CD4-positive, alpha-beta T cell treated with Interleukin-17A for 1 hour (primary cell): Measurements from ENCODE around the gene BCAN.

ENCODE experiments used
- DNase-seq: peaks from one replicate; pipeline ENCODE4 v3.0.0-alpha.2; 2020

The BCAN gene

GRCh38 chr1:156663178-156663577 is 21.3 kb downstream of the BCAN start:
- no peak for DNase-seq

DNA sequence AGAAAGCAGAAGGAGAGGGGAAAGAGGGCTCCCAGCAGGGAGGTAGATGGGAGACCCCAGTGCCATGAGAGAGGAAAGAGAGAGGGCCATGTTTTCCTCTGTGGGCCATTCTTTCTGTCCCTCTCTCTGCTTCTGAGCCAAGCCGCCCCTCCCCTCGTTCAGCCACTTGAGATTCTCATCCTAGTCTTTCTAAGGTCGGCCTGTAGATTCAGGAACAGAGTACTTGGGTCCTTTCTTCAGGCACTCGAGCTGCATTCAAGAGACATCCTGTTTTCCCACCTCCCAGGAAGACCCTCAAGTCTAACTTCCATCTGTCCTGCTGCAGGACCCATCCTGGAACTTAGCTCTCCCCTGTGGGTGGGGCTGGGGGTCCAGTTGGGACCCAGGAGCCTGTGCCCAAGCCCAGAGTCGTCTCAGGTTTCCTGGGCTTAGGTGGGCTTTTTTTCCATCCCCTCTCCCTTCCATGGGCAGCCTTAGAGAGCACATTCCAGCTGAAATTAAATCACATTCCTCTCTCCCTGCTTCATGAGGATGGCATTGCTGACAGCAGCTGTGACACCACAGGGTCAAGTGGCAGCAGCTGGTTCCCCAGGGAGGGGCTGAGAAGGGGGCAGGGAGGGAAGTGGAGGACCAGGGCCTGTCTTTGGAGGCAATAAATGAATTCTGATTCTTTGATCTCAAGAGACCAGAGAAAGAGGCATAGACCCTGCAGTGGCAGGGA is 22.3 kb downstream of the BCAN start:
- no peak for DNase-seq

DNA sequence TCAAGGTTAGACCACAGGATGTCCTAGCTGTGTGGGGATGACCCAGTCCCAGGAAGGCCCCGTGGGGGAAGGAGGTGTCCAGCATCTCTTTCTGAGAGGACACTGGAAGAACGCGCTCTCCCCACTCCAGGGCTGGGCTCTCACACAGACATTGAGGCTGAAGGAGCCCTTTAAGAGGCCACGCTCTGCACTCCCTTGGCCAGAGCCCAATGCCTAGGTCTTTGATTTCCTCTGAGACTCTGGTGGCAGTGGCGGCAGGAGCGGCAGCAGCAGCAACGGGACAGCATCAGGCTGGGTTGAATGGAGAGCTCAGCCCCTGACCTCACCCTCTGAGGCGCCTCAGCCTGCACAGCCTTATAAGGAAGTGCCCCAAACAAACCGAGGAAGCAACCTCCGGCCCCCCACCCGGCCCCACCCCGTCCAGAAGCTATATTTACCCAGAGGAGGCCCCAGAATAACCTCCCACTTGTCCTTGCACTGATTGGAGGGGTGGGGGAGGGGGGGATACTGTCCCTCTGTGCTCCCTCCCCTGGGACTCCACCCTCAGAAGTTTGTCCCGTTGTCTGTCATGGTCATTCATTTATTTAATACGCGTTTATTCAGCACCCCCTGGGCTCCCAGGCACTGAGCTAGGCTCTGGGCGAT is 23.0 kb downstream of the BCAN start:
- DNase-seq, result no peak

- DNase-seq, result no peak
Observed at GRCh38 chr1:156665539-156665938, 23.6 kb downstream of the BCAN start.

DNA sequence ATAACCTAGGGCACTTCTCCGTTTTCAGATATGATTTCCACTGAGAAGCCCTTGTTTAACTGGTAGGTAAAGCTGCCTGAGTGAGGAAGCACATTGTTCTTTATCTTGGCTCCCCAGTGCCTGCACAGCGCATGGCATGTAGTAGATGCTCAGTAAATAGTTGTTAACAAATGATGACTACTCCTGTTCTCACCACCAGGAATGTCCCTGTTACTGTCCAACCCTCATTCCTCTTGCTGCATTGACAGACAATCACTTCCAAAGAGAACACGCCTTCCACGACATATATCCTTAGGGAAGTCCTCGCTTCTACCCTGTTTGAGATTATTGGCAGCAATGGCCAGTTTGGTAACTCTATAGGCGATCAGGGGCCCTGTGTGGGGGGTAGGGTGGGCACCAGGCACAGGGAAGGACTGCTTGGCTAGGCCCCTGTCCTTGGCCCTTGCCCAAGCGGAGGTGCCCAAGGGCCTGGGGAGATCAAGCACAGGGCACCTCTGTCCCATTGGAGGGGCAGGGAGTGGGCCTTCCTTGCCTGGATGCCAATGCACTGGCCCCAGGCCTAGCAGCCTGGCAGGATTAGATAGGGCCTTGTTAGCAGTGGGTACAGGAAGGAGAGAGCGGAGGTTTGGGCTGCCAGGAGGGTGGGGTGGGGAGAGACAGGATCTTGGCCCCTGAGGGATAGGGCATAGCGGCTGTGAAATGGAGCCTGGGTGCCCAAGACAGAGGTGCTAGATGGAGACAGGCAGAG is 25.1 kb downstream of the BCAN start:
- no peak for DNase-seq

GRCh38 chr1:156667610-156667967 is 25.7 kb downstream of the BCAN start:
- DNase-seq, result no peak

DNA sequence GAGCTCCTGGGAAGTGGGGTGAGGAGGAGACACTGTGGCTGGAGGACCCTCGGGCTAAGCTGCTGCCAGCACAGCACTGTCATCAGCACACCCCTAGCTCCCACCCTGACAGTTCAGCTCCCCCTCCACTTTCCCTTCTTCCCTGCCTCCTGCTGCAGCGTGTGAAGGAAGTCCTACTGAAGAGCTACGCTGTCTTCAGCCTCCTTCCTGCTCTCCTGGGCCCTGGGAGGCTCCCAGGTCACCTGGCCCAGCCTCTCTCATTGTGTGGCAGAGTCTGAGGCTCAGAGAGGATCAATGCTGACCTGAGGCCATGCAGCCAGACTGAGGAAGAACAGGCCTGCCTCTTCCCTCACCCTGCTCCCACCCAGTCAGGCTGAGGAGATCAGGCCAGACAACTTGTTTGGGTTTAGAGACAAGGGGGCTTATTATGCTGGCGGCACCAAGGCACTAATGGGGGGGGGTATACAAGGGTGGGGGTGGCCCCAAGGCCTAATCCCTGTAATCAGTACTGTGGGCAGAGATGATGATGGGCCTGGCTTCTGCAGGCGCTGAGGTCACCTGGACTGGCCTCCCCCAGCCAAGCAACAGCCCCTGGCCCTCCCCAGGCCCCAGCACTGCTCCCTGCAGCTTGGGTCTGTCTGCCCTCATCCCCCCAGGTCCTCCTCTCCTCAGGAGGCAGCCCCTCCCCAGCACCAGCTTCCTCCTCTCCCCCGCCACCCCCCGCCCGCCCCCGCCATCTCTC is 26.2 kb downstream of the BCAN start:
- no peak for DNase-seq

DNA sequence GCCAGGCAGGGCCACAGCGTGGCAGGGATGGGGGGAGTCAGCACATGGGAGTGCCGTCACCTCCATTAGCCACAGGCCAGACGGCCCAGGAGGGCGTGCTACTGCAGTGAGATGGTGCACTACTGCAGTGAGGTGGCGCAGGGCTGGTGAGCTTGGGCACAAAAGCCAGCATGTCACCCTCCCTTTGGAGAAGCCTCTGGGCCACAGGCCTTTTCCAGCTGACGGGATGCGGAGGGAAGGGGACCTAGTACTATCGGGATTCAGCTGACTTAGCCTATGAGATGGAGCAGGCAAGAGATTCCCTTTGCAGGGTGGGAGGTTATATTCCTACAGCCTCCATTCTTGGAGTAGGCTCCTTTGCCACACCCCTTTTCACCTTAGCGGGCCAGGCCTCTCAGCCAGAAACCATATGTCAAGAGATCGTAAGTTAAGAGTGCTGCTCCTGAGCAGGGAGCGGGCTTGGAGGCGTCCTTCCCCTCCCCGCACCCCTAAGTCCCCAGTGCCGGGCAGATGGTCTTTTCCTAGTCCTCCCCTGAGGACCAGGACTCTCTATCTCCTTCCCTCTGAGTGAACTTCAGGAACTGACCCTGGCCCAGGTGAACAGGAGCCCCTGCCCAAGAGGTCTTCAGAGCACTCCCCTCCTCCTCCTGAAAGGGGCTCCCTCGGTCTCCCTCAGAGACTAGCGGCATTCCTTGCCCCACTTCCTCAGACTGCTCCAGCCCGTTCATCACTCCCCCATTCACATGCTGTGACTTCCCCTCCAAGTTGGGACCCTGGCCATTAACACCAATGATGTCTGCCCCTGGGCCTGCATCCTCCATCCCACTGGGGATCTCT is 27.1 kb downstream of the BCAN start:
- DNase-seq, result no peak

DNA sequence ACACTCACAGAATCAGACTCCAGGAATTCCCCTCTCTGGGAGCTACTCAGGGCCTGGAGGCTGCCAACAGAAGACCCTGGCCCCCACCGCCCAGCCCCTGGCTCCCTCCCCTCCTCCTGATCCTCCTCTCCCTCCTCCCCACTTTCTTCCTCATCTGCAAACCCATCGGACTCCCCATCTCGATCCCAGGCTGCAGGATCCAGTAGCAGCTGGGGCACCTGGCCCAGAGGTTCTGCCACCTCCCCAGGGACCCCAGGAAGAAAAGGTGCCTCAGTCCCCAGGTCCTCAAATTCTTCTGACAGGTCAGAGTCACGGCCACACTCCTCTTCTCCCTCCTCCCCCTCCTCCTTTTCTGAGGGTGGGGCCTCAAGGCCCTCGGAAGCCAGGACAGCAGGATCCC is 27.9 kb downstream of the BCAN start:
- DNase-seq, result no peak

GRCh38 chr1:156670359-156670758 is 28.4 kb downstream of the BCAN start:
- DNase-seq, result no peak

DNA sequence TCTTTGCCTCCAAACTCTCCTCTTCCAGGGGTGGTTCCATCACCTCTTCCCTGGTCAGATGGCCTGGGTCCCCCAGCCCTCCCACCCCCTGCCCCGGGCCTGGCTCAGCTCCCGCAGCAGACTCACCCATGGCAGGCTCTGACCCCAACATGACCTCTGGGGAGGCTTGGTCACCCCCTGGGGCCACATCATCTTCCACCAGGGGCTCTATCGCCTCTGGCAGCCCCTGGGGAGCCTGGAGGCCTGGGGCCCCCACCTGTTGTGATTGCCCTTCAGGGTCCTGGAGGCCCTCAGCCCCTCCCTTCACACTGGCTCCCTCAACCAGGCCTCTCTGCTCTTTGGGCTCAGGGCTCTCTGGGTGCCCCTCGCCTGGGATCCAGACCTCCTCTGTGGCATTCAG is 28.9 kb downstream of the BCAN start:
- no peak for DNase-seq

DNA sequence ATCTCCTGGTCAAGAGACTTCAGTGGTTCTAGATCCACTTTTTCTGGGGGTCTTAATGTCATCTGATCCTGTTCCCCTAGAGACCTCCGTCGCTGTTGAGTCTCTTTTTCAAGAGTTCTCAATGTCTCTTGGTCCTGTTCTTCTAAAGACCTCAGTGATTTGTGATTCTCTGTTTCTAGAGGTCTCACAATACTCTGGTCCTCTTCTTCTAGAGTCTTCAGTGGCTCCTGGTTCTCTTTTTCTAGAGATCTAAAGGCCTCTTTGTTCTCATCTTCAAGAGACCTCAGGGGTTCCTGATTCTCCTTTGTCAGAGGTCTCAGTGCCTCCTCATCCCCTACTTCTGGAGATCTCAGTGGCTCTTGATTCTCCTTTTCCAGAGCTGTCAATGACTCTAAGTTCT is 29.9 kb downstream of the BCAN start:
- no peak for DNase-seq

- no peak for DNase-seq
Observed at GRCh38 chr1:156673387-156674121, 31.6 kb downstream of the BCAN start.

DNA sequence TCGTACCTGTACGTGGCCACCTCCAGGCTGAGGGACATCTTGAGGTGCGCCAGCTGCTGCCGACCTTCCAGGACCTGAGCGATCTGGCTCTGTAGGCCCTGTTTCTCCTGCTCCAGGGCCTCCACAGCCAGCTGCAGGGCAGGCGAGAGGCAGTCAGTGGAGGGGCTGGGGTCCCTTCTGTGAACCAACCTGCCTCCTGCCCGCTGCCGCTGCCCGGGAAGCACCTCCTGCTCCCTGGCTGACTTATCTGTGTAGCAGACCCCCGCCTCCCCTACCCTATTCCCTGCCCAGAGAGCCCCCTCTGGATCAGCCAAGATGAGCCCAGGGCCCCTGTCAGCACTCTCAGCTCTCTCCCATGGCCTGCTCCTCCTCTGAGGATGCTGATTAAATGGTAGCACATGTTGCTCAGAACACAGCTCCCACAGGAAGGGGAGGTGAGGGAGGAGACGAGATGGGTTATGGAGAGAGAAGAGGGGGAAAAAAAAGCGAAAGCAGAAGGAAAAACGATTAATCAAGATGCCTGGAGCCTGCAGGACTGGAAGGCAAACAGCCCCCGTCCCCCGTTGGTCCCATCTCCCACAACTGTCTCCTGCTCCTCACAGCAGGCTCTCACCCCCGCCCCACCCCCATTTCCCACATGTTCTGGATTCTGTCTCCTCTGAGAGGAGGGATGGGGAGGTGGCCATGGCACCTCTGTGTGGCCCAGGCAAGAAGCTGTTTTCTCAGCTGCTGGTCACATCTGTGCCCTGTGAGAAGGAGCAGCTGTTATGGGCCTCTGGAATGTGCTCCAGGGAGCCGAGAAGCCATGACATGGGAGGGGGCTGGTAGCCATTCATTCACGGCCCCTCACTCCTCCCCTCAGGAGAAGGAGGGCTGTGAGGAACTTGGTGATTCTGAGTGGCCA is 33.5 kb downstream of the BCAN start:
- DNase-seq, result no peak

- DNase-seq, result no peak
Observed at GRCh38 chr1:156676114-156676819, 34.4 kb downstream of the BCAN start.

DNA sequence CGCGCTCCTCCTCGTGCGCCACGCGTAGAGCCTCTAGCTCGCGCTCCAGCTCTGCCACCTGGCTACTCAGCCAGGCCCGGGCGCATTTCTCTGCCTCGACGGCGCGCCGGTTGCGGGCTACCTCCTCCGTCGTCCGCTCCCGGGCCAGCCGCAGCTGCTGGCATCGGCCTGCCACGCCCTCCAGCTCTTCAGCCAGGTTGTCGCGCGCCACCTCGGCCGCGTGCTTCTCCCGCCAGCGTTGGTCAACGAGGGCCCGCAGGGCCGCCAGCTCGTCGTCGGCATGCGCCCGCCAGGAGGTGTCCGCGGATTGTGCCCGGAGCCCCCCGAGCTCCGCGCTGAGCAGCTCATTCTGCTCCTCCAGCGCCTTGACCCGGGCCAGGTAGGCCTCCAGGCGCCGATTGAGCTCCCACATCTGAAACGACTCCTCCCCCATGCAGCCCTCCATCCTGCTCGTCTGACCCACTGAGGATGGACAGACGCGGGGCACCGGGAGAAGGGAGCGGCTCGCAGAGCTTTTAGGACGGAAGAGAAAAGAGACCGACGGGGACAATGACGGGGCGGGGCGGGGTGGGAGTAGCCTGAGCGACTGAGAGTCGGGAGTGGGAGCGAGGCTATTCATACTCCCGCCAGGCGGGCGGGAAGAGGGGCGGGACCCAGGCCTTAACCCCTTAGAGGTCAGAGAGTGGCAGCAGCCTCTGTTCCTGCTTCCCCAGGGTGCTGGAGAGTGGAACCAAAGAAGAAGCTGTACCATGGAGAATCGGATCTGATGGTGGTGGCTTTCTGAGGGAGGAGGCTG is 35.1 kb downstream of the BCAN start, which contains the start of gene NES:
Gene NES, minus strand, starts transcription at position 588 of the 796 bp plus-strand sequence. Its CDS starts 143 bp downstream, at position 445.
- no peak for DNase-seq

DNA sequence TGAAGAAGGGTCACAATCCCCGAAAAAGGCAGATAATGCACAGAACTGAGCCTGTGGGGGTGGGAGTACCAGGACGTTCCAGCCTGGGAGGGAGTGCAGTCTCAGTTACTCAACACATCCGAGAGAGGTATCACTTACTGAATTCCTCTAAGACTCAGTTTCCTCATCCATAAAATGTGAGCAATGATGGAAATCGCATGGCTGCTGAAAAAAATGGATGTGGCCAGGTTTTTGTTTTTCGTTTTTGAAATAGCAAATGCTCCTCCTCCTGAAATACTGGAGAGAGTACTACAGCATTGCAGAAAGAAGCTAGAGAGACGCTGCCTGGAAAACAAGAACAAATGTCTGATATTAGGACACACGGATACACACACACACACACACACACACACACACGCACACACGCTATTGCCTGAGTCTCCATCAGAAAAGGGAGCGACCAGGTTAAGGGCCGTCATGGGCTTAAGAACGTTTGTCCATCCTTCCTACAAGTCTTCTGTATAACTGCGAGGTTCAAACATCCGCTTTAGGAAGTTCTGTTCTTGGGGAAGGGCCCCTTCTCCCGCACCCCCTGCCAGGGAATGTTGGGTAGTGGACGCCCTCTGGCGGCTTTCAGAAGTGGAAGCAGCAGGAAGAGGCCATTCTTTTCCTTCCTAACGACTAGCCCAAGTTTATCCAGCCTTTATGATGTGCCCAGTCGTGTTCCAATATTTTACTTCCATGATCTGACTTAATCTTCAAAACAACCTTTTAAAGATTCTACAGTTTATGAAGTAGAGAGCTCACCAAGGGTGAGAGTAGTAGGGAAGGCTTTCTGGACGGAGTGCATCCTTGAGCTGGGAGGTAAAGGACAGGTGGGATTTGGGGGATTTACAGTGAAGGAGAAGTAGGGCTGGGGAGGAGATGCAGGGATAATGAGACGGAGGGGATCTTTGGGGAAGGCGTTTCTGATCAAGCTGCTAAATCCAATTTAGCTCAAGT is 36.0 kb downstream of the BCAN start:
- DNase-seq, result peak; percentile 52

DNA sequence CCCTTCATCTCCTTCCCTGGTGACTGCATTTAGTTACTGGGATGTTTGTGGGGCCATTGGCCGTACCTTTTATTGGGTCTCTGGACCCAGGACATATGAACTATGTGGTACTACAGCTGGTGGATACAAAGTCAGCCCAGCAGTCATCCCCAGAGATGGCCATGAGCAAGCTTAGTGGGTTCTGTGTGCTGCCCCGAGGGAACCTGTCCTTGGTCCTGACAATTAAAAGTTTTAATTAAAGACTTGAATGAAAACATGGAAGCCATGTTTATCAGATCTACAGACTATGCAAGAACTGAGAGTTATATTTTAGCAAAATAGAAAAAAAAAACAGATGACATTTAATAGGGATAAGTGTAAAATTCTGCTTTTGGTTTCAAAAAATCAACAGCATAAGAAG is 38.1 kb downstream of the BCAN start:
- DNase-seq, result no peak
